Stimulated activated CD8-positive, alpha-beta memory T cell treated with anti-CD3 and anti-CD28 coated beads, Interleukin-4, amount 100 ng/mL, for 4 hours (primary cell): Measurements from ENCODE around the gene NYAP2.

Experiments
- DNase-seq, 2 donors: peaks; one replicate each; pipeline ENCODE4 v3.0.0-alpha.2; 2020; ENCODE audit warnings: low read depth in 2 of 2, low spot score in 1 of 2

The NYAP2 gene

GRCh38 chr2:225428360-225428759 lies 28.9 kb downstream of the NYAP2 start:
- no peak for DNase-seq

DNA sequence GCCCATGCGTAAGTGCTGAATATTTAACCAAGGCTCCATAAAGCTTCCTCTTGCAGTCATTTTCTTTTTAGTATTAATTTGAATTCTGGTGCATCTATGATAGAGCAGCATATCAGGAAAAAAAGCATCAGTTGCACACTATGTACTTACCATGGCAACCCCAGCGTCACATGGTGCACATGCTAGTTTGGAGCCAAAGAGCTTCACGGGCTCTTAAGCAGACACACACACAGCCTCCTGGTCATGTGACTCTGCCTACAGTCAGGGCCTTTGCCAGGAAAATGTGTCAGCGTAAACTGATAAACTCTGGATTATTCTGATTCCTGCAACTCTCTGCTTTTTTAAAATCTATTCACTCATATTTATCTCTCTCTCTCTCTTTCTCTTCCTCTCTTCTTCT lies 30.2 kb downstream of the NYAP2 start:
- DNase-seq, result no peak

- no peak for DNase-seq
These were observed 31.8 kb downstream of the NYAP2 start for GRCh38 chr2:225431105-225431863.

GRCh38 chr2:225434014-225434413 lies 34.5 kb downstream of the NYAP2 start:
- DNase-seq, result no peak

GRCh38 chr2:225437319-225437718 lies 37.8 kb downstream of the NYAP2 start:
- no peak for DNase-seq

- no peak for DNase-seq
These were observed 38.7 kb downstream of the NYAP2 start for GRCh38 chr2:225438248-225438647.

DNA sequence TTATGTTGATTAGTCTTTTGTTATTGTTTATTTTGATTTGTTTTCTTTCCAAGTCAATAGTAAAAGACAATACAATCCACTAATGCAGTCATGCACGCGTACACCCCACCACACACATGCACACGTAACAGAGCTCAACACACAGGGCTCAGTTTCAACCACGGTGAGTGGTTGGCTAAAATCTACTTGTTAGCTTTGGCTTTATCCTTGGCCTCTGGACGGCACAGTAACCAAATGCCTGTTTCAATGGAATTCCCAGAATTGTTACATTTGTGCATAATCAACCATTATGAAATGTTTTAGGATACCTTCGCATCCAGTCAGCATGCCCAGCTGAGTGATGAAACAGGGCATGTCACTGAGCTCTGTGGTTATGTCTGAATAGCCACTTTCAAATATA lies 53.2 kb downstream of the NYAP2 start:
- no peak for DNase-seq

DNA sequence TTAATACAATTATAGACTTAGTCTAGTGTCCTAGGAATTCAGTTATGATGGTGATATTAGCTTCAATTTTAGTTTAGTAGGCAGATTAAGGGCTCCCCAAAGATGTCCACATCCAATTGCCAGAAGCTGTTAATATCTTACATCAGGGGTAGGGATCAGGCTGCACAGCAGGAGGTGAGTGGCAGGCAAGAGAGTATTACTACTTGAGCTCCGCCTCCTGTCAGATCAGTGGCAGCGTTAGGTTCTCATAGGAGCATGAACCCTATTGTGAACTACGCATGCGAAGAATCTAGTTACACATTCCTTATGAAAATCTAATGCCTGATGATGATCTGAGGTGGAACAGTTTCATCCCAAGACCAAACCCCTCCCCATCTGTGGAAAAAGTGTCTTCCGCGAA lies 54.9 kb downstream of the NYAP2 start:
- no peak for DNase-seq

GRCh38 chr2:225456619-225457260 lies 57.2 kb downstream of the NYAP2 start:
- no peak for DNase-seq

DNA sequence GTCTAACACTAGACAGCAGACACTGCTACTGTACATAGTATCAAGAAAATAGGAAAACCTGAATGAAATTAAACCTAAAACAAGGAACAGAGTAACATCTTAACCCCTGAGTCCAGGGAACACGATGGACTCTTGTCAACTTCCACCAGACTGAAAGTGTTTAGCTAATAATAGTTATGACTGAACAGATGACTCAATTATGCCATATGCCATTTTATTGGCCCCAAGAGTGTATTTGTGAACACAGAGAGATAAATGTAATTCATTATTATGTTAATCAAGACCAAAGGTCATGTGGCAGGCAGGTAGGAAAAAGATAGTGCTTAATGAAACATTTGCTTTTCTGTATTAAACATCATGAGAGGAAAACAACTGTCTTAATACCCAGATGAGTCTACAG lies 58.0 kb downstream of the NYAP2 start:
- no peak for DNase-seq

- DNase-seq, result no peak
These were observed 59.1 kb downstream of the NYAP2 start for GRCh38 chr2:225458431-225459117.

DNA sequence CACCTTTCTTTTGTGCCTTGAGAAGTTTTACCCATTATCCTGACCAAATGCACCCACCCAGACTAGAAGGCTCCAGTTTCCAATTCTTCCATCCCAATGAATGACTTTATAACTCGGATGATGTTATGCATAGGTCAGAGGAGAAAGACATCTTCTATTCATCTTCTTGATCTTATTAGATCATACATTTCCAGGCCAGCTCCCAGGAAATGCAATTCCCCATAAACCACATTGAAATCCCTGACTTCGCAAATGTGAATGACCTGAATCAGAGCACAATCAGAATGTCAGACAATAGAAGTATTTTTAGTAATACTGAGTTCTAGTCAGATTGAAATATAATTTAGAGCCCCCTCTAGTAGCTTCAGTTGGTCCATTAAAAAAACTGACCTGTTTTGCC lies 62.9 kb downstream of the NYAP2 start:
- no peak for DNase-seq

DNA sequence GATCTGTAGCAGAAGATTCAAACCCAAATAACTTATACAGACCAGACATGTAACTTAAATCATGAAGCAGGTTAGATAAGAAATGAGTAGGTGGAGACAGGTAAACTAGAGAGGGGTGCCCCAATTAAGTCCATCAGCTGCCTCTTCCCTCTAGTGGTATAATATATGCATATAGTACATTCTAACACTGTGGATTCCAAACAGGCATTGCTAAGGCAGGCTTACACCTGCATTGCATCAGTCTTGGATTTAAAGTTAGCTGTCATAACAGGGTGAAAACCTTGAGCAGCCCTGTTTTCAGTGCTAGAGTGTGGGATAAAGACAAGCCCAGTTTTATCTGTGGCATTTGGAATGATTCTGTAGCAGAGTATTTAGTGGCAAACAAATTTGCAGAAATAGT lies 63.4 kb downstream of the NYAP2 start:
- DNase-seq, result no peak

- no peak for DNase-seq
These were observed 63.9 kb downstream of the NYAP2 start for GRCh38 chr2:225463449-225463848.

DNA sequence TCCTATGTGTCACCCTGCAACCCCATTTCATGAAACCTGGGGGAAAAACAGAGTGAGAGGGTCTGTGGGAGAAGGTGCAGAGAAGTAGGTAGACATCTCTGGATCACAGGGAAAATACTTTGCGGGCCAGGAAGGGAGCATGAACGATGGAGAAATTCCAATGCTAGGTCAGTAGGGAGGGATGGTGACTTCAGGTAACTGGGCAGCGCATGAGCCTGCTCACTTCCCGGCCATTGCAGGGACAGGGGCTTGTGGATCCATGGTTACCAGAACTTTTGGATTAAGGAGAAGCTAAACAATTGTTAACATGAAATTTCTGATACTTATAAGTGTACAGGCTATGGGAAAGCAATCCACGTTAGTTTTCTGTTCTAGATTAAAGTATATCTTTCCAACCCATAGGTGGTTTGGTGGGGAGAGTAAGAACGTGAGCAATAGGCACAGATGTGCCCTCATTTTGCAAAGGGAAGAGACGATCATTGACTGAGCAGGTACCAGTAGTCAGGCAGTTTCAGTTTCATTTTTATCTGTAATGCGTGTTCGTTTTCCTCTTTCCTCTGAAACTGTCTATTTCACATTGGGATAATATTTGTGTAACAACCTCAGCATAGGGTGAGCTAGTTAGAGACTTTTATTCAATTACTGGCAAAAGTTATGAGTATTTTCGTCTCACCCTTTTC lies 65.0 kb downstream of the NYAP2 start:
- no peak for DNase-seq

GRCh38 chr2:225465827-225466226 lies 66.3 kb downstream of the NYAP2 start:
- DNase-seq, result no peak

DNA sequence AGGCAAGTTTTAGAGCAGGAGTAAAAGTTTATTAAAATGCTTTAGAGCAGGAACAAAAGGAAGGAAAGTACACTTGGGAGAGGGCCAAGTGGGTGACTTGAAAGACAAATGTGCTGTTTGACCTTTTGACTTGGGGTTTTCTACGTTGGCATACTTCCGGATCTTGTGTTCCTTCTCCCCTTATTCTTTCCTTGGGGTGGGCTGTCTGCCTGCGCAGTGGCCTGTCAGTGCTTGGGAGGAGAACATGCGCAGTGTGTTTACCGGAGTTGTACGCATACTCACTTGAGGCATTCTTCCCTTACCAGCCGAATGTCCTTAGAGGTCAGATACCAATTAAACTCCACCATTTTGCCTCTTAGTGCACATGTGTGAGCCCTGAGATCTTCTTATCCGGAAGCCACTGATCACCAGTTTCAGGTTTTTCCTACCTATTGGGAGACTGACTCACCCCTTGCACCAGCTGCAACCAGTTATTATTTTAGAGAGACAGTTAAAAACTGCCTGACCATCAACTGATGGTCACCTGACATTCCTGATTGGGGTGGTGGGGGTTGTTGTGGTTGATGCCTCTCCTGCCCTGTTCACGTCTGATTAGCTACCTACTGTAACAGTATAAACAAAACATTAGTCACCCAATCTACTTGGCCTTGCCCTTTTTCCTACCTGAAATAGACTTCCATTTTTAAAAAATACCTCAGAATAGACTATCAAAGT lies 67.5 kb downstream of the NYAP2 start:
- no peak for DNase-seq

DNA sequence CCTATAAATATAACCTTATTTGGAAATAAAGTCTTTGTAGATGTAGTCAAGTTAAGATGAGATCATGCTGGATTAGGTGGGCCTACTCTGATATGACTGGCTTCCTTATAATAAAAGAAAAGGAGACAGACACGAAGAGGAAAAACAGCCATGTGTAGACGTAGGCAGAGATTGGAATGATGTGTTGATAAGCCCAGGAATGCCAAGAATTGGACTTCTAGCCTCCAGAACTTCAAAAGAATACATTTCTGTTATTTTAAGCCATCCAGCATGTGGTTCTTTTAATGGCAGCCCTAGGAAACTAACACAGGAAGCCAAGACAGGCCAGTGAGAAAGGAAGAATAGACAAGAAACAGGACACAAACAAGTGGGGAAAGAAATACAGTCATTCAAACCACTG lies 68.6 kb downstream of the NYAP2 start:
- no peak for DNase-seq

GRCh38 chr2:225471039-225471438 lies 71.5 kb downstream of the NYAP2 start:
- no peak for DNase-seq

DNA sequence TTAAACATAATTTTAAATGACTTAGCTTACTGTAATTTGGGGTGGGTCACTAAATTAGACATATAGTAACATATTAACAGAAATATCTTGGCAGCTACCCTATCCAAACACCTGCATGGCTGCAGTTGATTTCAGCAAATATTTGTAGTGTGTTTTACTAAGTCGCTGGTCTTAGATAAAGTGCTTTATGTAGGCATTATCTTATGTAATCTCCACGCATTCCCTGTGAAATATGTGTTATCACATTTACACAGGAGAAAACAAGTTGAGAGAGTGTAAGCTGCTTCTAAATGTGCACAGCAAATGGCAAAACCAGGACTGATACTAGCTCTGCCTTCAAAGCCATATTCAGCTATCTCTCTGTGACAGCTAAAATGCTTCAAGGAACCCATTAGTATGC lies 72.0 kb downstream of the NYAP2 start:
- no peak for DNase-seq

DNA sequence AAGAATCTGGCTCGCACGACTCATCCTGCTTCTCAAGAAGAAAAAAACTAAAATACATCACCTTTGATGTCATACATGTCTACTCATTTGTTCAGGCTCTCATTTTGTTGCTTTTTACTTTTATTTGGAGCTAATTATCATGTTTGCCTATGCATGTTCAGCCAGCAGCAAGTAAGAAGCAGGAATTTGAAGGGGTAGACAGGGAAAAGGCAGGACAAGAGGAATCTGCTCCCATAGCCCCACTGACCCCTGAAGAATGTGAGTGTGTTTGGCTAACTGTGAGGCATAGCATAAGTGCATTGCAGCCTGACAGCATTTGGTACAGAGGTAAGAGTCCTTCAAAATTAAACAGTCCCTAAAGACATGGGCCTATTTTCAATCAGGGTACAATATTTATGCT lies 72.7 kb downstream of the NYAP2 start:
- no peak for DNase-seq
